ENCODE data around the gene ASCL5. TPM values are rescaled to one million over a fixed set of nuclear protein-coding genes. Genes with fewer than 3 reads are reported as not detected.

The ASCL5 gene
- total RNA-seq, 1 donor from 2014 or later = not detected

DNA sequence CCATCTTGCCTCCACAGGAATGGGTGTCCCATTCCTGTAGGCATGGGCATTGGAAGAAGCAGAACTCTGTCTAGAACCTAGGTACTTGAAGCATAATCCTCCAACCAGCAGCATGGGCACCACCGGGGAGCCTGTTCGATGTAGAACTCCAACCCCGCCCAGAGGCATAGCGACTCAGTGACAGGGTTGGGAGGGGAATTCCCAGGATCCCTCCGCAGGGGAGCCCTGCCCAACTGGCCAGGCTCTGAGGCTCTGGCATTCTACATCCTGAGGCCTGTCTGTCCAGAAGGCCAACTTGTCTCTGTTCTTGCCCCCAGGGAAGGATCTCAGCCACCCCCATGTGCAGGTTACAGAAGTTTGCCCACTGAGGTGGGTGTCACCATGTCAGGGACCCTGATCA, 53.0 kb downstream of the ASCL5 start:
- no peaks in the 10 kb centered on the region for H3K9me3 Mint-ChIP-seq
- TF ChIP-seq CTCF (conservative IDR thresholded peaks at IDR 0.05) = no peak
- H3K27ac Mint-ChIP-seq (ENCODE audit: unreplicated experiment) = no peak overlapping the region
- no peaks in the 10 kb centered on the region for H3K36me3 Mint-ChIP-seq (ENCODE audit: low read depth)
- H3K4me1 Mint-ChIP-seq = peaks cover 23% of the 10 kb centered on the region
- no peaks in the 10 kb centered on the region for H3K27me3 Mint-ChIP-seq (ENCODE audit: low read depth)
- no peak overlapping the region for H3K4me3 Mint-ChIP-seq
- no peak for DNase-seq (ENCODE audit: low read depth, low spot score)

DNA sequence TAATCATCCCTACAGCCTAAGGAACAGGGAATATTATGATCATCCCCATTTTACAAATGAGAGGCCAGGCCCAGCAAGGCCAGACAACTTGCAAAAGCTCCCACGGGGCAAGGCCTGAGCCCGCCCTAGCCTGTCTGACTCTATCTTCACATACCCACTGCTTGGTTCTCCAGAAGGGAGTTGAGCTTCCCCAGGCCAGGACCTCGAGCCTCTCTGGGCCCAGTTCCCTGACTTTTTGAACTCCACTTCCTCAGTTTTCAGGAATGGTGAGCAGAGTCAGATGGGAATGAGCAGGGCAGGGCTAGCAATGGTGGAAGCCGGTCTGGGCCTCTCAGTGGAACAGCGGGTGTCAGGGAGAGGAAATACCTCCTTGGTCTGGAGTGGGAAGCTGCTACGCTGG, 54.1 kb downstream of the ASCL5 start:
- no peaks in the 10 kb centered on the region for H3K9me3 Mint-ChIP-seq
- no peaks in the 10 kb centered on the region for H3K27me3 Mint-ChIP-seq (ENCODE audit: low read depth)
- peaks cover 25% of the 10 kb centered on the region for H3K4me1 Mint-ChIP-seq
- H3K4me3 Mint-ChIP-seq = no peak overlapping the region
- no peak for DNase-seq (ENCODE audit: low read depth, low spot score)
- no peaks in the 10 kb centered on the region for H3K36me3 Mint-ChIP-seq (ENCODE audit: low read depth)
- no peak overlapping the region for H3K27ac Mint-ChIP-seq (ENCODE audit: unreplicated experiment)
- TF ChIP-seq CTCF (conservative IDR thresholded peaks at IDR 0.05) = no peak

- peaks cover 20% of the 10 kb centered on the region for H3K4me1 Mint-ChIP-seq
- H3K27me3 Mint-ChIP-seq (ENCODE audit: low read depth) = no peaks in the 10 kb centered on the region
- no peaks in the 10 kb centered on the region for H3K9me3 Mint-ChIP-seq
- H3K4me3 Mint-ChIP-seq = no peak overlapping the region
- no peak for TF ChIP-seq CTCF (conservative IDR thresholded peaks at IDR 0.05)
- no peaks in the 10 kb centered on the region for H3K36me3 Mint-ChIP-seq (ENCODE audit: low read depth)
- DNase-seq (ENCODE audit: low read depth, low spot score) = no peak
- H3K27ac Mint-ChIP-seq (ENCODE audit: unreplicated experiment) = no peak overlapping the region
Observed at GRCh38 chr1:201072149-201072548, 54.8 kb downstream of the ASCL5 start.

DNA sequence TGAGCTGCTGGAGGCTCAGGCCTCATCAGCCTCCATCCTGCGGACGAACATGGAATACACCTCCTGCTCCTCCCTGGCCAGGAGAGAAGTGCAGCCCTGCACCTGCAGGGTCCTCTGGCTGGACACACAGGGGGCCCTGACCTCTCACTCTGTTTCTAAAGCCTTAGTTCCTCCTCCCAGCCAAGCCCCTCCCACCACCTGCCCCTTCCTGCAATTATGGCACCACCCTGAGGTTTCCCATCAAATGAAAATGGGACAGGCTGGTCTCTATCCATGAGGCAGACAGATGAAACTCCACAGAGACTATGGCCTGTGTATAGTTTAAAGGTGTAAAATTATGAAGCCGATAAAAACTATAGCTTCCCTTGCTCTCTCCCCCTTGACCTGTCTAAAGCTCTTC, 57.3 kb downstream of the ASCL5 start:
- Mint-ChIP-seq H3K36me3 (ENCODE audit: low read depth) (no peaks in the 10 kb centered on the region), H3K27me3 (ENCODE audit: low read depth) (no peaks in the 10 kb centered on the region), H3K4me3 (no peak overlapping the region), H3K4me1 (peaks cover 20% of the 10 kb centered on the region), H3K9me3 (no peaks in the 10 kb centered on the region), H3K27ac (ENCODE audit: unreplicated experiment) (no peak overlapping the region)
- DNase-seq (ENCODE audit: low read depth, low spot score) = no peak
- no peak for TF ChIP-seq CTCF (conservative IDR thresholded peaks at IDR 0.05)

DNA sequence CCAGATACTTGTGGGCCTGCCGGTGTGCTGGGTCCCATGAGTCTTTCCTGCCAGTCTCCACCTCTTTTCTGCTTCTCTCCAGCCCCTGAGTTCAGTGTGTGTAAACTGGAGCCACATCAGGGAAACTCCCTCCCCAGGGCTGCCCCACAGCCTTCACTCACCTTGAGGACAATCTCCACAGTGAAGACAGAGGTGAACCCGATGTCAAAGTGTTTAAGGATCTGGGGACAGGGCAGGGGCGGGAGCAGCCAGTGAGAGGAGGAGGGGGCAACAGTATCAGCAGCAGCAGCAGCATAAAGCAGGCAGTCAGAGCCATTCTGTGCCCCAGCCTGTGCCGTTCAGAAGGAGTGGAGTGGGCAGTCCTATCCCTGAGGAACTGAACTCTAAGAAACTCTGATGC, 58.0 kb downstream of the ASCL5 start:
- no peak for TF ChIP-seq CTCF (conservative IDR thresholded peaks at IDR 0.05)
- Mint-ChIP-seq H3K4me1 (peaks cover 24% of the 10 kb centered on the region), H3K9me3 (no peaks in the 10 kb centered on the region), H3K36me3 (ENCODE audit: low read depth) (no peaks in the 10 kb centered on the region), H3K4me3 (no peak overlapping the region), H3K27ac (ENCODE audit: unreplicated experiment) (peak overlapping the region; percentile 19), H3K27me3 (ENCODE audit: low read depth) (no peaks in the 10 kb centered on the region)
- no peak for DNase-seq (ENCODE audit: low read depth, low spot score)

DNA sequence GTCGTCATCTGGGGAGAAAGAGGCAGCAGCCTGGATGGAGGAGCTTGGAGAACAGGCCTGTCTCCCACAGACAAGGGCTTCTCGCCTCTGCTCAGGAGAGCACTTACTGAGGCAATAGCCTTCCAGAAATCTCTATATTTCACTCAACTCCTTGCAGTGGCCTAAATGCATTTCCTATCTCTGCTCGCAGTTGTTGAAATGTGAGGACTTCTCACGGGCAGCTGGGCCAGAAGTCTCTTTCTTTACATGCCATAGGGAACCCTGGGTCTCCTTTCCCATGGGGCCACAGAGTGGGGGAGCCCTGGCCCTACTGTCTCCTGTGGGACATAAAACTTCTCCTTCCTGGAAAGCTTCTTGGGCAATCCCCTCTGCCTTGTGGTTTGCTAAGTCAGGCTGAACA, 60.0 kb downstream of the ASCL5 start:
- H3K27ac Mint-ChIP-seq (ENCODE audit: unreplicated experiment) = no peak overlapping the region
- DNase-seq (ENCODE audit: low read depth, low spot score) = no peak
- no peak for TF ChIP-seq CTCF (conservative IDR thresholded peaks at IDR 0.05)
- H3K9me3 Mint-ChIP-seq = no peaks in the 10 kb centered on the region
- peaks cover 29% of the 10 kb centered on the region for H3K4me1 Mint-ChIP-seq
- H3K27me3 Mint-ChIP-seq (ENCODE audit: low read depth) = no peaks in the 10 kb centered on the region
- no peak overlapping the region for H3K4me3 Mint-ChIP-seq
- H3K36me3 Mint-ChIP-seq (ENCODE audit: low read depth) = no peaks in the 10 kb centered on the region
